NCI-H146 (cell line): Measurements from ENCODE around the gene HOTAIR.

Source experiments
- DNase-seq: peaks from one replicate; lab custom pipeline; 2025; lab: John Stamatoyannopoulos, UW

HOTAIR gene

DNA sequence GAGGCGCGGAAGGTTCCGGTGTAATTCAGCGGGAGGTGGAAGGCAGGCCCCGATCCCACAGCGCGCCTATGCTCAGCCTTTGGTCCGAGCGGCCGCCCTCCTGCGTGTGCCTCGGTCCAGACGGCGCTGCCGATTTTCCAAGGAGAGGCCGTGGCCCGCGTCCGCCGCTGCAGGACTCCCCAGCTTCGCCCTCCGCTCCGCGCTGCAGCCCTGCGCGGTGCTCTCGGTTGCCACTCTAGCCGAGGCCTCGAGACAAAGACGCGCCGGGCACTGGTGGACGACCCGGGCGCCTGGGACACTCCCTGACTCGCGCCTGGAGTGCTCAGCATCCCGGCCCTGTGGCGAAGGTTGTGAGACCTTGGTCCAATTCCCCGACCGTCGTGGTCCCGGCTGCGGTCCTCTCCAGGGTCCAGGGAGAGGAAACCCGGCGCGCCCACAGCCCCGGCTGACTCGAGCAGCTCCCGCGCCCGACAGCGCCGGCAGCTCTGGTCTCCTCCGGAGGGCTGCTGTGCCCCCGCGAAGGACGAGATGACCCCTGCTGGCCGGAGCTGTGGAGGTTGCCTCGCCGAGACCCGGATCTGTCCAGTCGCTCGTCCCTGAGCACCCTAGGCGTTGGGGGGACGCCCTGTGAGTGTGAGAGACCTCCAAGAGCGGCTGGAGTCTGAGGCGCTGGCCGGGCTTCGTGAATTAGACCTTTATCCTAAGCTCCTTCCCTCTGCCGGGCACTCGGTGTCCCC is 13.6 kb downstream of the HOTAIR start:
- DNase-seq, result no peak

DNA sequence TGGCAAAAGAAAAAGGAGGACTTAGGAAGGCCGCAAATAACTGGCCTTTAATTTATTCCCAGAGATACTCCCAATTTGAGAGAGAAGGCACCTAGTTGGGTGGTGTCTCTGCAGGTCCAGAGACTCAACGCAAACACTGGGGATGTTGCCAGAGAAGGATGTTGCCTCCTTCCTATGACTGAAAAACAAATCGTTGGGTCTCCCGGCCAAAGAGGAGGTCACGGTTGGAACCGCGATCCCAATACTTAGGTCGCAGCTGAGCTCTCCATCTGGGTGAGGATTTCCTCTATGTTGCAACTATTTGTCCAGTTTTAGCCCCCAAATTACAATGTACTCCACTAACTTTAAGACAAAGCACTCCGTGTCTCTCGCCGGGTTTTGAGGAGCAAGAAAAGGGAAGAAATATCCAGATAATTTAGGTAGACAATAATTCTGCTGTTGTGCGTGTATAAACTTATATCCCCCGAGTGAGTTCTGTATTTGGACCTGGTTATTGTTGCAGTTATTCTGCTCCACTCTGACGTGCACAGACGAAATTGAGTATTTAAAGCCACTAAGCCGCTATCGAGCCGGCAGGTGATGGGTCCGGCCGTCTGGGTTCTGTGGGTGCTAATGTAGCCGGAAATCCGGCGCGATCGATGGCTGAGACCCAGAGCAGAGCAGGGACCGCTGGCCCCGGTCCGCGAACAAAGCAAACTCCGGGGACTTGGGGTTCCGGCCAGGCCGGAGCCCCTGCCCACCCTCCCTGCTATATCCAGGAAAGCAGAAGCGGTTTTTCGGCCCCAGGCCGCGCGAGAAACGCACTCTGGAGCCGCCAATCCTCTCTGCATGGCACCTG is 14.3 kb downstream of the HOTAIR start:
- no peak for DNase-seq

- no peak for DNase-seq
Measured at GRCh38 chr12:53959314-53959713, 15.4 kb downstream of the HOTAIR start.

- DNase-seq, result no peak
Measured at GRCh38 chr12:53958128-53958527, 16.6 kb downstream of the HOTAIR start.

- DNase-seq, result no peak
Measured at GRCh38 chr12:53956914-53957536, 17.7 kb downstream of the HOTAIR start.

DNA sequence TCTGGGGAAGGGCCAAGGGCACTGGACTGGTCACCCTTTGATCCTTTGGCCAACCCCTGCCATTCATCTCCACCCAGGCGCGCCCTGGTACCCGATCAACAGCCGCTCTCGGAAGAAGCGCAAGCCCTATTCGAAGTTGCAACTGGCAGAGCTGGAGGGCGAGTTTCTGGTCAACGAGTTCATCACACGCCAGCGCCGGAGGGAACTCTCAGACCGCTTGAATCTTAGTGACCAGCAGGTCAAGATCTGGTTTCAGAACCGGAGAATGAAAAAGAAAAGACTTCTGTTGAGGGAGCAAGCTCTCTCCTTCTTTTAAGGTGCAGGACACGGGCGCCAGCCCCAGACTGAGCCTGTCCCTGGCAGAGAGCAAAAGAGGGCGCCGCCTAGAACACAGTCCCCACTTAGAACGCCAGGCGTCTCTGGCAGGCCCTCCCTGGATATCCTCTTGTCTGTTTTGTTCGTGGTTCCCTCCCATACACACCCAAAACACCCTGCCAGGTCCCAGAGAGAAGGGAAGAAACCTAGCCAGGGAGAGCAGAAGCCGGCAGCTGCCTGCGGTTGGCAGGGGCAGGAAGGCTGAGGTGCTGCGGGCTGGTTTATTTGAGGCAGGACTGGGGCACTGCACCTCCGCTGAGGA is 18.4 kb downstream of the HOTAIR start:
- DNase-seq, result no peak

DNA sequence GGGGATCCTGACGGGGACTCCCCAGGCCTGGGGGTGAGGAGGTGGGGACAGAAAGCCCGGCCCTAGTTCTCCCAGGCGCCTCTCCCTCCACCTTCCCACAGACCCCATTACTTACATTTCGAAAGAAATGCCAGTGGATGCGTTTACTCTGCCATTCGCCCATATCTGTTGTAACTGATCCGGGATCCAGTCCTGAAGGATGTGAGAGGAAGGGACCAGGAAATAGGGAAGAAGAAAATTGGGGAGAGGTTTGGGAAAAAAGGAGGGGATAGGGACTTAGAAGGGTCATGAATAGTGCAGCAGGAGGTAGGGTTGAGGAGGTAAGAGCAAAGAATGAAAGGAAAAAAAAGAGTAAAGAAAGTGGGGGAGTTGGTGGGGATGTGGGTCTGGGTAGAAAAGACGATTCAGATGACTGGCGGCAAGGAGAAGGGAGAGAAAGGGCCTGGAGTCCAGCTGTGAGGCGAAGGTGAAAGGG is 18.9 kb downstream of the HOTAIR start:
- no peak for DNase-seq

- no peak for DNase-seq
Measured at GRCh38 chr12:53955036-53955775, 19.5 kb downstream of the HOTAIR start.

DNA sequence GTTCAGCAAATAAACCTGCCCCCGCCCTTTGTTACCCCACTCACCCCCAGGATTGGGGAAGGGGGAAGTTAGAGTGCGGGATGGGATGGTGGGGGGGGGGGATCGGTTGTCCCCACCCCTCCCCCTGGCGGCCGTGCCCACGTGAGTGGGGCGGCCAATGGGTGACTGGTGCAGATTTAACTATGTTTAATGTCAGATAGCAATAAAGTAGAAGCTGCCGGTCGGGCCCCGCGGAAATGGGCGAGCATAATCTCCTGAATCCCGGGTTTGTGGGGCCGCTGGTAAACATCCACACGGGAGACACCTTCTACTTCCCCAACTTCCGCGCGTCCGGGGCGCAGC is 20.1 kb downstream of the HOTAIR start, which contains the start of gene HOXC12:
TSS of gene HOXC12 (plus strand) at position 210 of the 342 bp plus-strand sequence. CDS start at position 237, 27 bp downstream.
- DNase-seq, result no peak

DNA sequence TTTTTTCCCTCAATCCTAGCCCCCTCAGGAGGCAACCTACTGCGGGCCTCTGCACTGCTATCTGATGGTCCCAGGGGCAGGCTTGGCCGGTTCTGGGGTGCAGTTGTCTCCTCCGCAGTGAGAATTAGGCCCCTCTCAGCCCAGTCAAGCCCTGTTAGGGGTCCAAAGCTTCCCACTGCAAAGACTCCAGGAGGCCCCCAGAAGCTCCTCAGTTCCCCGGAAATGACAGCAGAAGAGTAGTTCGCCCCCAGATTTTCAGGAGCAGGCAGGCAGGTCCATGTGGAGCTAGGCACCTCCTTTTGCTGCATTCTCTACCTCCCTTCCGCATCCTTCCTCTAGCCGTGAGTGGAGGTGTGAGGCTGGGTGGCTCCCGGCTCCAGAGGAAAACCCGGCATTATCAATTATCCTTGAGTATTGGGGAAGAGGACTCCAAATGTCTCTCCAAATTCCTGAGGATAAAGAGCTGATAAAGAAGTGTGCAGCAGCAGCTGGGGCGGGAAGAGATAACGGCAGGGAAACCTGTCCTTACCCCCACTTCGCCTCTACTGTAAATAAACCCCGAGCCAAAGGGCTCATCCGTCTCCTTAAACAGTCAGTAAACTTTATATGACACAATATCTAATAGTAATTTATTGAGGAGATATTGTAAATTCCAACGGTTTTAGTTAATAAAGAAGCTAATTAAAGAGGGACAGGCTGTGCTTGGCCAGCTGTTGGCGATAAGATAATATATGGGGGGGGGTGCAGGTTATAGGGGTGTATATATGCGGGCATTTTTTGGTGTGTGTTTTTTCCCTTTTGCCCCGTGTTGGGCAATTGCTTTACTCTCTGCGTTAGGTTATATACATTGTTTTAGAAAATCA is 20.7 kb downstream of the HOTAIR start:
- no peak for DNase-seq

GRCh38 chr12:53952871-53953734 is 21.7 kb downstream of the HOTAIR start:
- DNase-seq, result no peak

DNA sequence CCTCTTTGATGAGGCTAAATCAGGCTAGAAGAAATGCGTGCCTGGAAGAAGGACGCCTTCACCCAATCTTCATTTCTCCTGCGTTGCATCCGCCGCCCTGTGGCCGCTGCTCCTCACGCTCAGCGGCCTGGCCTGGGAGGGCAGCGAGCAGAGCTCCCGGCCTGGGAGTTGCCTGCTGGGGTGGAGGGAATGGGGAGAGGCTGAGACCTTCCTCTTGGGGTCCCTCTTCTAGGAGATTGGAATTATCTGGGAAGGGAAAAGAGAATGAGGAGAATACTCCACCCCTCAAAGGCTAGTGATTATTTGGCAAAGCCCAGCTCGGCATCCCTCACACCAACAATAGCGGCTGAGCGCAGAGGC is 22.4 kb downstream of the HOTAIR start:
- no peak for DNase-seq

GRCh38 chr12:53951577-53952334 is 23.0 kb downstream of the HOTAIR start:
- no peak for DNase-seq

DNA sequence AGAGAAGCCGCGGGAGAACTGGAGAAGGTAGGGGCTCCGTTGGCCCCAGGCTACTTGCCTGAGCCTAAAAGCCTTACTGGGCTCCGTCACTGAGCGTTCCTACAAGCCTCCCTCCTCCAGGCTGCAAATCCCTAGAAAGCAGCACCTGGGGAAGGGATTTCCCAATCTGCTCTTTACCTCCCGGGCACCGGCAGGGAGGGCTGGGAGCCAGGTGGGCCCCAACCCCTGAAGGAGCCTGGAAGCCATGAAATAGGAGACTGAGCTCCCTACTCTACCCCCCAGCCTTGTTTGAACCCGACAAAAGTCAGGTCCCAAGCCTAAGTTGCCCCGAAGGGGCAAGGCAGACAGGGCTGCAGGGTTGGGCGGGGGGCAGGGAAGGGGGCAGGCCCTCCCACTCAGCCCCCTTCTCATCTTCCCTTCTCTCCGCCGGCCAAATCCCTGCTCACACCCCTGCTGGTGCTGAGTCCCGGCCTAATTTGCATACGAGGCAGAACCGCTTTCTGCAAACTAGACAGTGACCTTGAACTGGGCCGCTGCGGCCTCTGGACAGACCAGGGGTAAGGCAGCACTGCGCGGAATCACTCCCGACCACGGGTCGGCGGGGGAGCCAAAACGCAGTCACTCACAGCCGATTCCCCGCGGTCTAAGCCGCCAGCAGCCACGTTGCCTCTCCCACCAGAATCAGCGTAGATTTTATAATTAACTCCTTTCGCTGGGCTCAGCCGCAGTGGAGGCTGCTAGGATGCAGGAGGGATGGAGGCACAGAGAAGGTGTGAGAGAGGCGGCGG is 23.8 kb downstream of the HOTAIR start:
- no peak for DNase-seq

GRCh38 chr12:53950437-53950773 is 24.3 kb downstream of the HOTAIR start:
- DNase-seq, result no peak

- DNase-seq, result no peak
Measured at GRCh38 chr12:53949631-53950436, 24.9 kb downstream of the HOTAIR start.
